NCI-H1048 (cell line): Measurements from ENCODE around the gene TNFRSF8.
"Not testable (repeated sequence)": the region's sequence is repeated elsewhere in the genome, so short reads cannot be mapped to it uniquely, and the experiment has no call there.

Experiments
- DNase-seq: peaks from one replicate; lab custom pipeline; 2025; lab: John Stamatoyannopoulos, UW

The TNFRSF8 gene

DNA sequence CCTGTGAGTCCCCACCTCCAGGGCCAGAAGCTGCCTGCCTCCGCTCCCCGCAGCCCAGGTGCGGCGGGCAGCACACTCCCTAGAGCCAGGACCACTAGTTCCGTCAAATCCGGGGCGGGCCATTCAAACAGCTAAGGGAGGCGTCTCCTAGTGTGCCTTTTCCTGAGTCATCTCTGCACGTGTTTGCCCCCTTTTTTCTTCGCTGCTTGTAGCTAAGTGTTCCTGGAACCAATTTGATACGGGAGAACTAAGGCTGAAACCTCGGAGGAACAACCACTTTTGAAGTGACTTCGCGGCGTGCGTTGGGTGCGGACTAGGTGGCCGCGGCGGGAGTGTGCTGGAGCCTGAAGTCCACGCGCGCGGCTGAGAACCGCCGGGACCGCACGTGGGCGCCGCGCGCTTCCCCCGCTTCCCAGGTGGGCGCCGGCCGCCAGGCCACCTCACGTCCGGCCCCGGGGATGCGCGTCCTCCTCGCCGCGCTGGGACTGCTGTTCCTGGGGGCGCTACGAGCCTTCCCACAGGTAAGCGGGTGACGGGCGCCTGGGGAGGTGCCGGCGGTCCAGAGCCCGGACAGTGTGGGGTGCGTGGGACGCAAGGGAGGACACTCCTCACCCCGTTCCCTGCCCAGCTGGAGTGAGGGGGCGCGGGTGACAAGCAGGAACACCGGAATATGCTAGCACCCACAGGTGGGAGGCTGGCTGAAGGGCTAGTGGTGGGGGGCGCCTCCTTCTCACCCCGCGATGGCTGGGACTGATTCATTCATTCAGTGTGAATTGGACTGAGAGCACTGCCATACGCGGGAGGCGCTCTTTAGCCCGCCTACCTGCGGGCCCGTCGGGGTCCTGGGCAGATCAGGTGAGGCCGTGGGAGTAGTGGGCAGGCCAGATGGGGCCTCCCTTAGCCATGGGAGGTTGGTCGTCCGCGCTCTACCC is at the start of gene TNFRSF8:
Gene TNFRSF8 (plus strand): TSS at position 163 of the 932 bp plus-strand sequence. CDS start 296 bp downstream, at position 459.
- no peak for DNase-seq

DNA sequence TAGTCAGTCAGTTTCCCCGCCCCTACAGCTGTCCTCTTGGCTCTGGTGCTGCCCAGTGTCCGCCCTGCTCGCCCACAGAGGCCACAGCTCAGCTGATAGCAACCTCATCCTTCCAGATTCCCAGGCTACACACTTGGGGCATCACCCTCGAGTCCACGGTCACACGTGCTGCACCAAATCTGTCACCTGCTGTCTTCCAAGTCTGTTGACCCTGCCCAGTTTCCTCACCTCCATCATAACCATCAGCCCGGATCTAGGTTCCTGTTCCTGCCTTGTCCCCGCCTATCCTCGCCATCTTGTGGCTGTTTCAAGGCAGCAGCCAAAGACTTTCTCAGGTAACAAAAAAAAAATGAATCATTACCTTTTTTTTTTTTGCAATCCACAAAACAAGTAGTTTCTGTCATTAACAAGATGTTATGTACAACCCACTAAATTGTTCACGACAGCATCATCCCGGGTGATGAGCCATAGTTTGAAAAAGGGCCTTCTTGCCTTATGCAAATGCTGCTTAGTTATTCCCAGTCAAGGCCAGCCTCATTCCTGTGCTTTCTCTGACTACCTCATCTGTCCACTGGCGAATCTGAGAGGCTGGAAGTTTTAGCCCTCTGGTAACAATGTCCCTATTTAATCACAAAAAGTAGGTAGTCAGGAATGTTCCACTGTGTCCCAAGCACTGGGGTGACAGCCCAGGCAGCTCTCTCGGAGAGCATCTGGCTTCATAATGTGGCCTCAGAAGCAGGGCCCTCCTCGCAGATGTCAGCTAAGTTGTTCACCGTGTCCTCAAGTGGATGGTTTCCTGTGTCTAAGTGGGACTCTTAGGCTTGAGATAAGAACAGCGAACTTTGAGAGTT is 48.7 kb upstream of the TNFRSF8 start:
- DNase-seq, result no peak

DNA sequence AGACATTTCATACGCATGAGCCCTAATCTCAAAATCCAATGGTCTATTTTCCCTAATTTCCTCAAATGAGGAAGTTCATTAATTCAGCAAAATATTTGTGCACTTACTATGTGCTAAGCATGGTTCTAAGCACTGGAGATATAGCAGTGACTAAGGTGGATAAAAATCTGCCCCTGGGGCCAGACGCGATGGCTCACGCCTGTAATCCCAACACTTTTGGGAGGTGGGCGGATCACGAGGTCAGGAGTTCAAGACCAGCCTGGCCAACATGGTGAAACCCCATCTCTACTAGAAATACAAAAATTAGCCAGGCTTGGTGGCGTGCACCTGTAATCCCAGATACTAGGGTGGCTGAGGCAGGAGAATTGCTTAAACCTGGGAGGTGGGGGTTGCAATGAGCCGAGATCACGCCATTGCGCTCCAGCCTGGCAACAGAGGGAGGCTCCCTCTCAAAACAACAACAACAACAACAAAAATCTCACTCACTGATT is 48.1 kb upstream of the TNFRSF8 start:
- DNase-seq, result no peak

DNA sequence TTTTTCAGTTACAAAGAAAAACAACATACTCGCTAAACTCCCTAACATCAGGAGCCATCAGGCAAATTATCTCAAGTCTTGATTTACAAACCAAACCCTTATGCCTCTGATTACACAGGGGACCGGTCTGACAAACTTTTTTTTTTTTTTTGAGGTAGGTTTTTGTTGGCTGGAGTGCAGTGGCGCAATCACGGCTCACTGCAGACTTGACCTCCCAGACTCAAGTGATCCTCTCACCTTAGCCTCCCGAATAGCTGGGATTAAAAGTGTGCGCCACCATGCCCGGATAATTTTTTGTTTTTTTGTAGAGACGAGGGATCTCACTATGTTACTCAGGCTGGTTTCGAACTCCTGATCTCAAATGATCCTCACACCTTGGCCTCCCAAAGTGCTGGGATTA is 47.6 kb upstream of the TNFRSF8 start:
- DNase-seq, result no peak

DNA sequence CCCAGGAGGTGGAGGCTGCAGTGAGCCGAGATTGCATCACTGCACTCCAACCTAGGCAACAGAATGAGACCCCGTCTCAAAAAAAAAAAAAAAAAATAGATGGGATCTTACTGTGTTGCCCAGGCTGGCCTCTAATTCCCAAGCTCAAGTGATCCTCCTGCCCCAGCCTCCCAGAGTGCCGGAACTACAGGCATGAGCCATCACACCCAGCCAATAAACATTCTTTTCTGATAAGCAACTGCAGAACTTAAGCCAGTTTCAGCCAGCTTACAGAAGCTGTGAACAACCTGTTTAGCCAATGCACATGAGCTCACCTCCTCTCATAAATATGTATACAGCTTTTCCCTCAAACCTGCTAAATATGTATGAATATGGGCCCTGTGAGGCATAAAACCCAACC is 46.9 kb upstream of the TNFRSF8 start:
- no peak for DNase-seq

DNA sequence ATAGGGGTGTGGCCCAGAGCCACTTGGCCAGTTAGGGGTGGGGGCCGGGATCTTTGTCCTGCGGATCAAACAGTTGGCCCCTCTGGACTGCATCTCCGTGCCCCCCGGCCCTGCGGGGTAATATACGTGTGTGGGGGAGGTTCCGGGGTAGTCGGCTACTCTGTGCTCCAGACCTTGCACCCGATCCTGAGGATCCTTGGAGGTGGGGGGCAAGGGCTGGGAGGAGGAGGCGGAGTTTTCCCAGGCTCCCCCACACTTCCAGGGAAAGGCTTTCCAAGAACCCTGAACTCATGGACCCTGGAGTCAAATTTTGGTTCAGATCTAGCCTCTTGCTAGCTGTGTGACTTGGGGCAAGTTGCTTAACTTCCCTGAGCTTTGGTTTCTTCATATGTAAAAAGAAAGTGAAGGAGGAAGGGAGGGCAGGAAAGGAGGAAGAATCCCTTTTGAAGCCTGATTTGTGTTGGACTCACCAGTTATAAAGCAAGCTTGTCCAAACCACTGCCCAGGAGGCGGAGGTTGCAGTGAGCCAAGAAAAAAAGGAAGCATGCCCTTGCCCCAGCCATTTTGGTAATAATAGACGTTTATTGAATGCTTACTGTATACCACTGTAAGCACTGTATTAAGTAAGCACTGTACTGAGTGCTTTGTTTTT is 43.1 kb upstream of the TNFRSF8 start:
- no peak for DNase-seq

DNA sequence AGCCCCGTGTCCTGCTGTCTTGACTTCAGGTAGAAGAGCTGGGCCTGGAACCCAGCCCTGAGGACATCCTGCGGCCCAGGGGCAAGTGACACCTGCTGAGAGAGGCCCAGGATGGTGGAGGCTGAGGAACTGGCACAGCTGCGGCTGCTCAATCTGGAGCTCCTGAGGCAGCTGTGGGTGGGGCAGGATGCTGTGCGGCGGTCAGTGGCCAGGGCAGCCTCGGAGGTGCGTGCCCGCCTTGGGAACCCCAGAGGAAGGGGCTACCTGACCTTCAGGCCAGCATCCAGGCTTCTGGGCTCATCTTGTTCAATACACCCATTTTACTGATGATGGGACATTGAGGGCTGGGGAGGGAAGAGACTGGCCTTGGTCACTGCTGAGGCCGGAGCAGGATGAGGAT is 41.5 kb upstream of the TNFRSF8 start:
- no peak for DNase-seq

DNA sequence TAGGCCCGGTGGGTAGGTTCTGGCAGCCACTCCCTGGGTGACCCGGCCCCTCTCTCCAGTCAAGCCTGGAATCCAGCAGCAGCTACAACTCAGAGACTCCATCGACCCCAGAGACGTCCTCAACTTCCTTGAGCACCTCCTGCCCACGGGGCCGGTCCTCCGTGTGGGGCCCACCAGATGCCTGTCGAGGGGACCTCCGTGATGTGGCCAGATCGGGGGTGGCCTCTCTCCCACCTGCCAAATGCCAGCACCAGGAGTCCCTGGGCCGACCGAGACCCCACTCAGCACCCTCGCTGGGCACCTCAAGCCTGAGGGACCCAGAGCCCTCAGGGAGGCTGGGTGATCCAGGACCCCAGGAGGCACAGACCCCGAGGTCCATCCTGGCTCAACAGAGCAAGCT is 41.1 kb upstream of the TNFRSF8 start:
- DNase-seq, result no peak

DNA sequence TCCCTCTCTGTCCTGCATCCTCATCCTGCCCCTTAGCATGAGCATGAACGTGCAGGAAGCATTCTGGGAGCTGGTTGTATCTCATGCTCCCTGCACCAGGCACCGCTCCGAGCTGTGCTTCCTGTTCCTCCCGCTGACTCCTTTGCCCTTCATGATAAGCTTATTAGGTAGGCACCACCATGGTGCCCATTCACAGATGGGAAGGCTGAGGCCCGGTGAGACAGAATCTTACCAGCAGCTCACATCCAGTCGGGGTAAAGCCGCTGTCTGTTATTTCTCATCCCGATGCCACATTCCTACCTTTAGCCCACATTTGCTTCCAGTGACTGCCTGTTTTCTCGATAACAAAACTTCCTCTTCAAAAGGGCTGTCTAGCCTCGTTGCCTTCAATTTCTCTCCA is 36.5 kb upstream of the TNFRSF8 start:
- DNase-seq, result no peak

DNA sequence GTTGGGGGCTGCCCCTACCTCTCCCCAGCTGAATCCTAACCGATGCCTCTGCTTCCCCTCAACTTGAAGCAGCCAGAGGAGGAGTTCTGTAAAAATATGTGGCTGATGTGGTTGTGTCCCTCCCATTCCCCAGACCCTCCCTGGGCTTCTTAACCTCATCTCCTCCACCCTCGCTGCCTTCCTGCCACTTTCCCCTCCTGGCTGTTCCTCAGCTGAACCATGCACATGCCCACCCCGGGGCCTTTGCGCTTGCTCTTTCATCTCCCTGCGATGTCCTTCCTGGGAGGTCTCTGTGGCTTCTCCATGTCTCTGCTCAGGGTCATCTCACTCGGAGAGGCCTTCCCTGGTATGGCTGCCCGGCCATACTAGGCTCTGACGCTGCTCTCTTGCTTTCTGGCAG is 34.9 kb upstream of the TNFRSF8 start:
- no peak for DNase-seq

DNA sequence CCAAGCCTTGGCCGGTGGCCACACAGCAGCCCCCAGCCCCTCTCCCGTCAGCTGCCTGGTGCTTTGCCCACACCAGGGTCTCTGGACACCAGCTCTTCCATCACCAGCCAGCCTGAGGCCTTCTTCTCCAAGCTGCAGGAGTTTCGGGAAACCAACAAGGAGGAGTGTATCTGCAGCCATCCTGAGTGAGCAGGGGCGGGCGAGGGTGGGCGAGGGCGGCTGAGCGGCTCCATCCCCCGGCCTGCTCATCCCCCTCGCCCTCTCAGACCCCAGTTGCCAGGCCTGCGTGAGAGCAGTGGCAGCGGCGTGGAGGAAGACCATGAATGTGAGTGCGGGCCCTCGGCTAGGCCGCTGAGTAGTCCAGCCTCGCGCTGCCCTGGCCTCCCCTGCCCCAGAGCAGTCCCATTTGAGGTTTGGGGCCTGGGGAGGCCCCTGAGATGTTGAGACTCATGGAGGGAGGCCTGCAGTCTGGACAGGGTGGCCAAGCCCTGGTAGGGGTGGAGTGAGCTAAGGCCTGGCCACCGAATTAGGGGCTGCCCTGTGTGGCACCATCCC is 34.1 kb upstream of the TNFRSF8 start:
- DNase-seq, result no peak

DNA sequence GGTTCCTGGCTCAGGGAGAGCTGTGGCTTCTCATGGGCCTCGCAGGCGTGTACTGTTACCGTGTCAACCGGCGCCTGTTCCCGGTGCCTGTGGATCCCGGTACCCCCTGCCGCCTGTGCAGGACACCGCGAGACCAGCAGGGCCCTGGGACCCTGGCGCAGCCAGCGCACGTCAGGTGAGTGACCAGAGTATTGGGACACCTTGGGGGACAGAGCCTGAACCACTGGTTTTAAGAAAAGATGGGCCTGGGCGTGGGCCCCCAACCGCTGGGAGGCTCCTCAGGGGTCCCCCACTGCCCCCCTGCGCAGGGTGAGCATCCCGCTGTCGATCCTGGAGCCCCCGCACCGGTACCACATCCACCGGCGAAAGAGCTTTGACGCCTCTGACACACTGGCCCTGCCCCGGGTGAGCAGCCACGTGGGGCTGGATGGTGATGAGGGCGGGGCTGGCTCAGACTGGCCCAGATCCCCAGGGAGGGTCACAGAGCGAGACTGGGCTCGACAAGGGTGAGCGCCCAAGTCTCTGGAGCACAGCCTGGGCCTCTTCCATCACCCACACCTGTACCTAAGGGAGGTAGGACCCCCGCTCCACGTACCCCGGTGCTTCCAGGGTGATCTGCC is 33.3 kb upstream of the TNFRSF8 start:
- no peak for DNase-seq

DNA sequence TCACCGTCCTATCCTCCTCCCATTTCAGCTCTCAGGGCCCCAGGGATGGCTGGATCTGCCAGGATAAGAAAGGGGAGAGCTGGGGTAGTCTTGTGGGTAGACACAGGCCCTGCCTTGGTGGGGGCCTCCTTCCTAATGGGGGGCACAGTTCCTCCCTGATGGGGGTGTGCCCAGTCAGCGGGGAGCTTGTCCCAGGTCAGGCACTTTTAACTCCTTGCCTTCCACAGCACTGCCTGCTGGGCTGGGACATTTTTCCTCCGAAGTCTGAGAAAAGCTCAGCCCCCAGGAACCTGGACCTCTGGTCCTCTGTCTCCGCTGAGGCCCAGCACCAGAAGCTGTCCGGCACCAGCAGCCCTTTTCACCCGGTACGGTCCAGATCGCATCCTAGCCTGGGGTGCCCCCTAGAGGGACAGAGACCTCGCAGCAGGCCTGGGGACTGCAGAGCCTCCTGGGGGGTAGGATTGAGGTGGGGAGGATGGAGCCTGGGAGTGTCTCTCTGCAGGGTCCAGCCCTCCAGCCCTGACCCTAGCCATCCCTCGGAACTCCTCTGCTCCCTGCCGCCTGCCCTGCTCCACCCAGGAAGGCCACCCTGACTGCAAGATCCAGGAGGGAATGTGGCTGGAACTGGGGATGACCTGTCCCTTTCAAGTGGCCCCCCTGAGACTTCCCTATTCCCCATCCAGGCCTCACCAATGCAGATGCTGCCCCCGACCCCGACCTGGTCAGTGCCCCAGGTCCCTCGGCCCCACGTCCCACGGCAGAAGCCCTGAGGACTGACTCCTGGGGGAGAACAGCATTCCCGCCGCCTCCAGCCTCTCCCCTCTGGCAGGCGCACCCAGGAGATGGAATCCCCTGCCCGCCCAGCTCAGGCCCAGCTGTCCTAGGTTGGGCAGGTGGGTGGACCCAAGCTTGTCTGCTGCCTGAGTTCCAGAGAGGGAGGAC is 31.8 kb upstream of the TNFRSF8 start:
- DNase-seq, result no peak

DNA sequence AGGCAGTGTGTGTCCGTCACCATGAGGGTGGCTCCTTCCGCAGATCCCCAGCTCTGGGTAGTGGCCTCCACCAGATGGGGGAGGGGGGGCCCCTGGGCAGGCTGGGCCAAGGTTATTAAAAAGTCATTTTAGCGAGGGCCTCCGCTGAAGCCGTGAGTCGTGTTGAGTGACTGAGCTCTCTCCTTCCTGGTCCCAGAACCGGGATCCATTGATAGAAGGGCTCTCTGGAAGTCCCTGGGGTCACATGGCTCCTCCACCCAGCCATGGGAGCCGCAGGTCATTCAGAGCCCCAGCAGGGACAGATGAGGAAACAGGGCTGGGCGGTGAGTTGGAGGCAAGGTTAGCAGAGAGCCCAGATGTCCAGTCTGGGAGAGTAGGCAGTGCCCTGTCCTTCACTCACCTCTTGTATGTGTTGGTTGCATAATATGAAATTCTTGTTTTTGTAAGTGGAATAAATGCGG is 30.9 kb upstream of the TNFRSF8 start:
- DNase-seq, result no peak

DNA sequence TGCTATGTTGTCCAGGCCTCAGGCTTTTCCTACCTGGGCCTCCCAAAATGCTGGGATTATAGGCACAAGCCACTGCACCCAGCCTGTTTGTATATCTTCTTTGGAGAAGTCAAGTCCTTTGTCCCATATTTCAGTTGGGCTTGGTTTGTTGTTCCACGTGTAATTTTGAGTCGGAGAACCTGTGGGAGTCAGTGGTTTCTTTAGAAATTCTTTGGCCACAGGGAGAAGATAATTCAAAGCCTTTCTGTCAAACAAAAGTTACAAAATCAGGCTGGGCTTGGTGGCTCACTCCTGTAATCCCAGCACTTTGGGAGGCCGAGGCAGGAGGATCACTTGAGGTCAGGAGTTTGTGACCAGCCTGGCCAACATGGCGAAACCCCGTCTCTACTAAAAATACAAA is 29.7 kb upstream of the TNFRSF8 start:
- not testable (repeated sequence) for DNase-seq

DNA sequence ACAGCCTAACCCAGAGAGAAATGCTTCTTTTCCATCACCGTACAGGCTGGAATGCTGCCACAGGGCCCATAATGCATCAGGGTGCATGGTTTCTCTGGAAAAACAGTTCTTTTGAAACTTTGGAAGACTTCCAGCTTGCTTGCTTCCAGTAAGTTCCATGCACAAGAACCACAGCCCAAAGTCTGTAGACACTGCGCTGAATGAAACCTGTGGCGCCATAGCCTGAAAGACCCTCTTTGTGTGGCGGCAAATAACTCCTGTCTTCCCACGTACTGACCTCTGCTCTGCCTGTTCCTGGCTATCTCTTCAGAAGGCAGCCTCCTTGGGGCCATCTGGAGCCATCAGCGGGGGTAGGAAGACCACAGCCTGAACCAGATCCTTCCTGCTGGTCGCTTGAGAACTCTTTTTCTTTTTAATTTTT is 28.7 kb upstream of the TNFRSF8 start:
- no peak for DNase-seq

DNA sequence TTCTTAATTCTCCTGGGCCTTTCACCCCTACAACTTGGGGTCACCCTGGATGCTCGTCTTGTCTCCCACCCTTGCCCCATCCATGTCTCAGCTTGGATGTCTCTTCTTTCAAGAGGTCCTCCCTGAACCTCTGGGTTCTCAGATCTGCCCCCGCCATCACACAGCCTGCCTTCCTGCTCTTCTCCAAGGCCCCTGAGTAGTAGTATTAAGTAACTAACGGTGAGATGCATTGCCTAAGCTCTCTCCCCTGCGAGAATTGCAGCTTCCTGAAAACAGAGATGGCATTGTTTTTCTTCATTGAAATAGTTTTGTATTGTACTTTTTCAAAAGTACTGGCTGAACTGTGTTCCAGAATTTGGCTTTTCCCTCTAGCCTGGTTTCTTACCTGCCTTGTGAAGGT is 27.8 kb upstream of the TNFRSF8 start:
- no peak for DNase-seq

DNA sequence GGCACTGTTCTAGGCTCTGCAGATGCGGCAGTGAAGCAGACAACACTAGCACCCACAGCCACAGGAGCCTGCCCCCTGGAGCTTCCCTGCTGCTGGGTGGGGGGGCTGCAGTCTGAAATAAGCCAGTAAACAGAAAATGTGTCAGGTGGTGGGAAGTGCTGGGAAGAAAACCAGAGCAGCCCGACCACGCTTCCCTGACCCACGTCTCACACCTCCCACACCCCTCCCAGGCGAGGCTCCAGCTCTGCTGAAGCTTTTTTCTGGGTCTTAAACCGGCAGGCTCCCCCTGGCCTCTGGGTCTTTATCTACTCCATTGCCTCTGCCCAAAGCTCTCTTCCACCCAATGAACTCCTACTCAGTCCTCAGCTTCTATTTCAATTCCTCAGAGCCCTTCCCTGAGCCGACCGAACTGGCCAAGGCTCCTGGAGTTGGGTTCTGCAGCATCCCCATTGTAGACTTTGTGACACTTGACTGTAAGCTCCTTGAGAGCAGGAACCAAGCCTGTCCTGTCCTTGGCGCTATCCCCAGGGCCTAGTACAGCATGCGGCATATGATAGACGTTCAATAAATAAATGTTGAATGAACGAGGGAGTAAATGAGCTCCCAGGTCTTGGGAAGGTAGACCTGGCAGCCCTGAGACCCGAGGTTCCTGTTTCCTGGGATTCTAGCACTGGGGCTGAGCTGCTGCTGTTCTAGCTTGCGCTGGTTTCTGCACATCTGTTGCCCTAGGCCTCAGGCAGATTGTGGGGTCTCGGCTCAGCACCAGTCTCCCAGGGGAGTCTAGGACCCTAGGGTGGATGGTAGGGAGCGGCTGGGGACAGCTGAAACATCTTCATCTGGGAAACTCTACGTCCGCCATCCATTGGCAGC is 25.4 kb upstream of the TNFRSF8 start:
- no peak for DNase-seq
